ENCODE results near the gene RASSF6.

GRCh38 chr4:73619346-73619745, 890 bp downstream of the RASSF6 start:
- no peak for TF ChIP-seq CTCF (conservative IDR thresholded peaks at IDR 0.05)
- no peak for TF ChIP-seq EZH2 (IDR thresholded peaks at IDR 0.05; ENCODE audit: low read depth)
